Neural cell (in vitro differentiated cells): ENCODE data around the gene C3. TPM values are rescaled to one million over a fixed set of nuclear protein-coding genes. Genes with fewer than 3 reads are reported as not detected.

Experiments used
- H2AFZ ChIP-seq: fragments of 200-600, 300-800 bp; sonication (generic), shearing (Covaris generic); 2 replicates; pipeline ENCODE4 v1.6.0; 2014; ENCODE audit warnings: low read depth, mild to moderate bottlenecking, antibody characterized with exemption, low read length, moderate library complexity
- H3F3A ChIP-seq: fragments of 200-600 bp; shearing (Covaris generic); 2 replicates; pipeline ENCODE4 v1.6.1; 2016; ENCODE audit warnings: mild to moderate bottlenecking, moderate library complexity, mixed read lengths, antibody characterized with exemption, low read length; ENCODE audit not compliant: insufficient read depth, poor library complexity, severe bottlenecking
- H3K27ac ChIP-seq: fragments of 200-600, 300-800 bp; sonication (generic), shearing (Covaris generic); 2 replicates; pipeline ENCODE4 v1.5.1; 2014; ENCODE audit warnings: mild to moderate bottlenecking, low read length, moderate library complexity
- H3K27me3 ChIP-seq: fragments of 300-800, 200-600 bp; sonication (generic), shearing (Covaris generic); 2 replicates; pipeline ENCODE4 v1.6.0; 2014; ENCODE audit warnings: mild to moderate bottlenecking, low read depth, low read length, moderate library complexity; ENCODE audit not compliant: insufficient read depth
- H3K36me3 ChIP-seq: fragments of 300-800, 200-600 bp; sonication (generic), shearing (Covaris generic); 2 replicates; pipeline ENCODE4 v1.5.1; 2014; ENCODE audit warnings: mild to moderate bottlenecking, antibody characterized with exemption, low read length, moderate library complexity; ENCODE audit not compliant: insufficient read depth
- H3K4me2 ChIP-seq: fragments of 300-800, 200-600 bp; sonication (generic), shearing (Covaris generic); 2 replicates; pipeline ENCODE4 v1.6.0; 2014; ENCODE audit warnings: mild to moderate bottlenecking, low read length
- H3K4me3 ChIP-seq: fragments of 300-800, 200-600 bp; sonication (generic), shearing (Covaris generic); 2 replicates; pipeline ENCODE4 v1.5.1; 2014; ENCODE audit warnings: mild to moderate bottlenecking, low read length, moderate library complexity
- H3K79me2 ChIP-seq: fragments of 200-600 bp; shearing (Covaris generic); replicated peaks from 2 replicates; pipeline ENCODE4 v1.6.0; 2014; ENCODE audit warnings: mild to moderate bottlenecking, low read length, moderate library complexity; ENCODE audit not compliant: insufficient read depth
- H3K9ac ChIP-seq: fragments of 300-800, 200-600 bp; sonication (generic), shearing (Covaris generic); 2 replicates; pipeline ENCODE4 v1.6.1; 2016; ENCODE audit warnings: mild to moderate bottlenecking, low read length, mixed read lengths
- H3K9me2 ChIP-seq: fragments of 200-600 bp; shearing (Covaris generic); 2 replicates; pipeline ENCODE4 v1.6.1; 2016; ENCODE audit warnings: mild to moderate bottlenecking, low read length, mixed read lengths; ENCODE audit not compliant: insufficient read depth
- H3K9me3 ChIP-seq: fragments of 200-600, 300-800 bp; sonication (generic), shearing (Covaris generic); 2 replicates; pipeline ENCODE4 v1.6.1; 2016; ENCODE audit warnings: mild to moderate bottlenecking, mixed run types, low read length, moderate library complexity, mixed read lengths
- H4K20me1 ChIP-seq: fragments of 200-600 bp; shearing (Covaris generic); 2 replicates; pipeline ENCODE4 v1.6.1; 2016; ENCODE audit warnings: mild to moderate bottlenecking, mixed run types; ENCODE audit not compliant: insufficient read depth
- CTCF ChIP-seq: fragments of 450-650 bp; IDR thresholded peaks from 2 replicates; pipeline ENCODE4 v1.5.1; 2014; ENCODE audit warnings: antibody characterized with exemption, mild to moderate bottlenecking, moderate library complexity; ENCODE audit not compliant: poor library complexity, severe bottlenecking
- EP300 ChIP-seq: fragments of 450-650 bp; conservative IDR thresholded peaks from 2 replicates; pipeline ENCODE4 v1.6.1; 2014; ENCODE audit warnings: antibody characterized with exemption, mild to moderate bottlenecking, moderate library complexity; ENCODE audit not compliant: poor library complexity, severe bottlenecking
- EZH2 ChIP-seq: fragments of 200-600, 300-800 bp; shearing (Covaris generic), sonication (generic); IDR thresholded peaks from 2 replicates; pipeline ENCODE4 v1.6.1; 2014; ENCODE audit warnings: antibody characterized with exemption, low read length, borderline replicate concordance, mild to moderate bottlenecking; ENCODE audit not compliant: insufficient read depth, poor library complexity, severe bottlenecking
- MXI1 ChIP-seq: fragments of 450-650 bp; conservative IDR thresholded peaks from 2 replicates; pipeline ENCODE4 v1.6.1; 2014; ENCODE audit warnings: antibody characterized with exemption, mild to moderate bottlenecking; ENCODE audit not compliant: poor library complexity, severe bottlenecking
- POLR2AphosphoS5 ChIP-seq: IDR thresholded peaks from 2 replicates; pipeline ENCODE4 v1.6.1; 2012
- RAD21 ChIP-seq: fragments of 450-650 bp; conservative IDR thresholded peaks from 2 replicates; pipeline ENCODE4 v1.6.1; 2014; ENCODE audit warnings: antibody characterized with exemption, mild to moderate bottlenecking, moderate library complexity
- REST ChIP-seq: IDR thresholded peaks from 2 replicates; pipeline ENCODE4 v1.6.1; 2012; ENCODE audit warnings: borderline replicate concordance
- SMC3 ChIP-seq: fragments of 450-650 bp; conservative IDR thresholded peaks from 2 replicates; pipeline ENCODE4 v1.6.1; 2014; ENCODE audit warnings: antibody characterized with exemption, mild to moderate bottlenecking, moderate library complexity; ENCODE audit not compliant: poor library complexity
- TAF1 ChIP-seq: IDR thresholded peaks from 2 replicates; pipeline ENCODE4 v1.6.1; 2012; ENCODE audit warnings: low read depth
- polyA plus RNA-seq: library from polyadenylated mRNA; depleted of rRNA; stranded (reverse); fragments of >200 nt; gene quantifications from 2 replicates; pipeline ENCODE4 v1.2.3, GENCODE V29; 2014

C3 gene
- polyA plus RNA-seq, 1 donor from 2014 or later, result not detected

DNA sequence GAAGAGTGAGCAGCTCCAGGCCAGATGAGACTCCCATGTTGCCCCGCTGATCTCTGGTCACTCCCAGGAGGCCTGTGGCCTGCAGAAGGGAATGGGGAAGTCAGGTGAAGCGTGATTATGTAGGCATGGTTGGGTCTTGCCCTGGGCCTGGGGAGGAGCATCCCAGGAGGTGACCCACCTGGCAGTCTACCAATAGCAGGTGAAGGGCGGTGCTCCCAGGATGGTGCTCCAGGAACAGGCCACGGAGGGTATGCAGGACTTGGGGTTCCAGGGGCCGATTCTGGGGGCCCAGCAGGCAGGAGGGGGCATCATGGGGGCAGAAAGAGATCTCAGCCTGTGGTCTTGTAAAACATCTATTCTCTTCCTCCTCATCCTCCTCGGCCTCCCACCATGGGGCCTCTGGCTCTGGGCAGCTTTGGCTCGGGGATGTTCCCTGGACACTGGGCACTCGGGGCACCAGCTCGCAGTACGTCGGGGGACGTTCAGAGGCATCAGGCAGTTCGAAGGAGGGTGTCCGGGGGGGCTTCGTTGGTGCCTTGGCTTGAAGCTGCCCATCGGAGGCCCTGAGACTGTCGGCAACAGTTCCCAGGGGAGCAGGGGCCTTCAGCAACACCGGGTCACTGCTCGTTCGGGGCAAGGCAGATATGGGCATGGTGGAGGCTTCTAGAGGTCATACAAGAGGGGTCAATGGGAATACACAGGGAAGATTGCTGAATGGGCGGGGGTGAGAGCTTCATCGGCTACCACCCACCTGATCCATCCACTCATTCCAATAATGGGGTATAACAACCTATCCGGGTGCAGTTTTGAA lies 34.4 kb upstream of the C3 start:
- H3K9me3 ChIP-seq, result no peaks in the 10 kb centered on the region

DNA sequence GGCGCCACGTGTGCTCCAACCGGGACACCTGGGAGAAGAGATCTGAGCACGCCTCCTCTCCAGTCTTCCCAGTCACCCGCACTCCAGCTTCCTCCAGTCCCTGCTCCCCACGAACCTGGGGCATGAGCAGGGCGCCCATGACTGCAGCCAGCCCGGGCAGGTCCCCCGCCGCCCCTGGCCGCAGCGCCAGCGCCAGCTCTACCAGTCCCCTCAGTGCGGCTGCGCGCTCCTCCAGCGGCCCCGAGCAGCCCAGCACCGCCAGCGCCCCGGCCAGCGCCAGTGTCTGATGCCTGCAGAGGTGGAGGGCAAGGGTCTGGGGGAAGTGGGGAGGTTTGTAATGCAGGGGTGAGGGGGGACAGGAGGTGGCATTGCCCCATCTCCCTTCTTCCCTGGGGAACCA lies 33.7 kb upstream of the C3 start:
- TF ChIP-seq POLR2AphosphoS5 (no peak), EP300 (no peak), MXI1 (no peak)
- no peaks in the 10 kb centered on the region for H3K36me3 ChIP-seq
- H3K79me2 ChIP-seq, result no peaks in the 10 kb centered on the region
- H3K4me2 ChIP-seq, result no peak overlapping the region
- no peak overlapping the region for H3K27ac ChIP-seq
- H3K9me3 ChIP-seq, result no peaks in the 10 kb centered on the region
- no peaks in the 10 kb centered on the region for H4K20me1 ChIP-seq
- no peaks in the 10 kb centered on the region for H3F3A ChIP-seq
- no peak overlapping the region for H3K9ac ChIP-seq
- H3K4me3 ChIP-seq, result no peak overlapping the region
- H3K9me2 ChIP-seq, result no peaks in the 10 kb centered on the region
- peaks cover 8% of the 10 kb centered on the region for H3K27me3 ChIP-seq
- H2AFZ ChIP-seq, result no peak overlapping the region

More for the DNA sequence above, 34.4 kb upstream of the C3 start:
- H3K9ac ChIP-seq, result no peak overlapping the region
- H3K79me2 ChIP-seq, result no peaks in the 10 kb centered on the region
- no peaks in the 10 kb centered on the region for H3K9me2 ChIP-seq
- peaks cover 8% of the 10 kb centered on the region for H3K27me3 ChIP-seq
- no peaks in the 10 kb centered on the region for H3F3A ChIP-seq
- TF ChIP-seq CTCF, result no peak
- TF ChIP-seq TAF1, result no peak
- TF ChIP-seq MXI1, result no peak
- TF ChIP-seq POLR2AphosphoS5, result no peak
- no peak for TF ChIP-seq SMC3
- no peak for TF ChIP-seq RAD21
- no peak for TF ChIP-seq EP300
- H3K4me2 ChIP-seq, result no peak overlapping the region
- no peak overlapping the region for H2AFZ ChIP-seq
- H3K4me3 ChIP-seq, result no peak overlapping the region
- H3K36me3 ChIP-seq, result no peaks in the 10 kb centered on the region
- H3K27ac ChIP-seq, result no peak overlapping the region
- no peaks in the 10 kb centered on the region for H4K20me1 ChIP-seq

- Histone ChIP-seq H2AFZ (no peak overlapping the region), H3K27ac (no peak overlapping the region), H3K9me2 (no peaks in the 10 kb centered on the region), H3K27me3 (peaks cover 8% of the 10 kb centered on the region), H3K79me2 (no peaks in the 10 kb centered on the region), H4K20me1 (no peaks in the 10 kb centered on the region), H3K4me2 (no peak overlapping the region), H3K9me3 (no peaks in the 10 kb centered on the region), H3K36me3 (no peaks in the 10 kb centered on the region), H3F3A (no peaks in the 10 kb centered on the region), H3K4me3 (peak overlapping the region; percentile 58), H3K9ac (no peak overlapping the region)
- TF ChIP-seq EP300 (no peak), CTCF (peak; percentile 39), SMC3 (peak; percentile 13), RAD21 (peak; percentile 17), TAF1 (no peak), MXI1 (no peak), REST (no peak), EZH2 (no peak), POLR2AphosphoS5 (no peak)
Observed at GRCh38 chr19:6753178-6754031, 33.0 kb upstream of the C3 start.
